ENCODE results near the gene WDR5B.

Gene WDR5B

GRCh38 chr3:122365073-122365472 is 50.8 kb downstream of the WDR5B start:
- no peak for DNase-seq

- no peak for DNase-seq
These were observed 51.4 kb downstream of the WDR5B start for GRCh38 chr3:122364490-122364889.

Data from NCI-H146 (cell line).